Heart left ventricle (tissue), 13 donors: ENCODE measurements around the gene CLEC4A.
"Not testable (repeated sequence)": the region's sequence is repeated elsewhere in the genome, so short reads cannot be mapped to it uniquely, and the experiment has no call there.

Source experiments
- CTCF ChIP-seq, 12 donors: fragments of 200-600 bp; sonication (generic) in 4 of 12; IDR thresholded peaks; one replicate each; pipeline versions ENCODE4 v1.5.0 to v1.8.0; 2018 to 2022; ENCODE audit warnings: antibody characterized with exemption in 12 of 12, mild to moderate bottlenecking in 5 of 12
- POLR2A ChIP-seq, 2 donors: fragments of 450-650 bp; IDR thresholded peaks; one replicate each; pipeline ENCODE4 v1.6.1; 2017; ENCODE audit warnings: antibody characterized with exemption in 2 of 2, mild to moderate bottlenecking in 2 of 2, moderate library complexity in 2 of 2
- donor health status: ischemic (EF 13 %, LVEDD 7.1; RV severe dilation, severe dysfunction).
- donor health status: DM: no; HTN: yes; CAD: no.
- donor health status: DM: no; HTN: no; CAD: no.
- donor health status: ischemic (EF 25% LVEDD 6.9; RV normal size, moderate dysfunction).
- donor health status: ischemic (EF 25% LVEDD 5.7; RV mildly dilated, moderate dysfunction).
- donor health status: ischemic (EF 35%, LVEDD 5.7; RV mildly dilated, moderate dysfunction).
- donor health status: nonischemic (EF 11% LVEDD 7.7; RV severe dilation, severe dysfunction).
- donor health status: DM: yes; HTN: yes; CAD: no.
- donor health status: PGD.
- donor health status: ischemic (EF 29% LVEDD 5.4; RV normal size, mild dysfunction).
- donor health status: nonischemic (EF 23%, LVEDD 6.1; RV moderate dilation, normal function).

- TF ChIP-seq CTCF, POLR2A (IDR thresholded peaks at IDR 0.05): not testable (repeated sequence)
Measured at GRCh38 chr12:8089277-8089676, 34.1 kb upstream of the CLEC4A start.
